H1 (cell line): ENCODE data around the gene KIAA0930. TPM values are rescaled to one million over a fixed set of nuclear protein-coding genes. Genes with fewer than 3 reads are reported as not detected.

Experiments
- KDM1A ChIP-seq: fragments of 200-600, 300-600 bp; sonication (generic); IDR thresholded peaks from 2 replicates; pipeline ENCODE4 v1.7.1; 2016; ENCODE audit warnings: mild to moderate bottlenecking, low read length, borderline replicate concordance
- MAX ChIP-seq: IDR thresholded peaks from 2 replicates; pipeline ENCODE4 v1.6.1; 2012; ENCODE audit warnings: inconsistent platforms
- POLR2AphosphoS5 ChIP-seq: IDR thresholded peaks from 2 replicates; pipeline ENCODE4 v1.6.1; 2011; ENCODE audit warnings: low read depth, low read length
- RAD21 ChIP-seq, 2 experiments: IDR thresholded peaks in 1 of 2; conservative IDR thresholded peaks in 1 of 2; 2 replicates each; pipeline ENCODE4 v1.6.1; 2011; ENCODE audit warnings: low read depth in 2 of 2, low read length in 2 of 2, improper control_type of control experiment in 1 of 2, inconsistent platforms in 1 of 2, mild to moderate bottlenecking in 1 of 2, moderate library complexity in 1 of 2
- RBBP5 ChIP-seq: IDR thresholded peaks from 2 replicates; pipeline ENCODE4 v1.7.1; 2012; ENCODE audit warnings: low read depth, mild to moderate bottlenecking, inconsistent platforms, low read length, moderate library complexity, borderline replicate concordance
- SIN3A ChIP-seq, 2 experiments: IDR thresholded peaks in 1 of 2; conservative IDR thresholded peaks in 1 of 2; 2 replicates each; pipeline ENCODE4 v1.6.1; 2011 to 2012; ENCODE audit warnings: low read length in 2 of 2, improper control_type of control experiment in 1 of 2, low read depth in 1 of 2, mild to moderate bottlenecking in 1 of 2
- SP4 ChIP-seq: IDR thresholded peaks from 2 replicates; pipeline ENCODE4 v1.6.1; 2012; ENCODE audit warnings: low read length, inconsistent platforms
- TAF1 ChIP-seq: IDR thresholded peaks from 2 replicates; pipeline ENCODE4 v1.6.1; 2011; ENCODE audit warnings: mild to moderate bottlenecking, low read depth, low read length
- TEAD4 ChIP-seq: IDR thresholded peaks from 2 replicates; pipeline ENCODE4 v1.6.1; 2012; ENCODE audit warnings: low read depth, low read length, inconsistent platforms, mixed read lengths
- YY1 ChIP-seq: IDR thresholded peaks from 2 replicates; pipeline ENCODE4 v1.6.1; 2011; ENCODE audit warnings: low read depth, mild to moderate bottlenecking, low read length
- polyA plus RNA-seq, 7 experiments: library from polyadenylated mRNA; depleted of rRNA in 3 of 7; stranded (reverse) in 5 of 7; unstranded in 2 of 7; fragments of >200 nt in 5 of 7; fragments of 200-250 nt in 2 of 7; gene quantifications; 1 replicate in 5 of 7; 2 replicates in 1 of 7; 4 replicates in 1 of 7; pipeline versions ENCODE4 v1.2.1 to v1.2.3, GENCODE V29; 2011 to 2013; ENCODE audit warnings: missing spikeins in 2 of 7, mixed read lengths in 2 of 7
- total RNA-seq: library from RNA; stranded (reverse); fragmentation: NEBNext Ultra II Directional; extraction: Animal tissue kit (Norgen Biotek cat#: 25700); gene quantifications from 2 replicates; pipeline ENCODE4 v1.2.1, GENCODE V29; 2021
- TF ChIP-seq, protein P1 (sequence below): IDR thresholded peaks from 2 replicates; pipeline ENCODE4 v1.6.1; 2011; ENCODE audit warnings: low read depth, mild to moderate bottlenecking, low read length; ENCODE audit not compliant: insufficient read depth
- TF ChIP-seq, protein P2 (sequence below): IDR thresholded peaks from 2 replicates; pipeline ENCODE4 v1.6.1; 2012; ENCODE audit warnings: inconsistent platforms
- TF ChIP-seq, protein P3 (sequence below): IDR thresholded peaks from 2 replicates; pipeline ENCODE4 v1.6.1; 2011; ENCODE audit warnings: low read length, improper control_type of control experiment

Gene KIAA0930
- total and polyA plus RNA-seq, 2 of the 8 experiments (the other 6 are each of a cell fraction or from before 2014, with no cell fraction given) = 61.9 to 66.1 TPM

DNA sequence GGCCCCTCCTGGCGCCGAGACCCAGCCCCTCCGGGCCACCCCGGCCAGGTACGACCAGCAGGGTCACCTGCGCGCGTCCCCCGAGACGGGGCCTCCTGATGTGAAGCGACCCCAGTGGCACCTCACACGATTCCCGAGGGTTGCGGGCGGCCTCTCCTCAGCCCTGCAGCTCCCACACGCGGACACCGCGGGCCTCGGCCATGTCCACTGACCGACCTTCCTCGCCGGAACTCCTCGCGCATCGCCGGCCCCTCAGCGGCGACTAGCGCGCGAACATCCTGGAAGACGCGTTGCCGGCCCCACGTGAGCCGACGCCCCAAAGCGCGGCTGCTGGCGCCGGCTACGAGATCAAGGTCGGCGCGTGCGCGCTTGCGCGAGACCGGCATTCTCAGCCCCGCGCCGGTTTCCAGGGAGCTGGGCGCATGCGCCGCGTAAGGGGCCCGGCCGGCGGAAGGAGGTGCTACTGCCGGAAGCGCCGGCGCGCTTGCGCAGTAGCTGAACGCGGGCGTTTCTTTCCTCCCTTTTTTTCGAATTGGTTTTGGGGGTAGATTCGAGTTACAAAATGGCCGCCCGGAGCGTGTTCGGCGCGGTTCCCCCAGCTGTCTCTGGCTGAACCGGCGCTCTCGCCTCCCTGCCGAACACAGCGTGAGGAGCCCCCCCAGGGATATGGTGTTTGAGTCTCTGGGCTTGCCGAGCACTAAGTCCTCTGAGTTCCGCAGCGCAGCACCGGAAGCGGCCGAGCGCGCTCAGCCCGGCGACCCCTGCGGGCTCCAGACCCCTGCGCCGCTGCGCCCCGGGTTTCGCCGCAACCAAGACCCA lies 77.0 kb downstream of the KIAA0930 start, which contains the start of gene NUP50 (continued):
- TF ChIP-seq KDM1A = no peak
- peak; percentile 85 for TF ChIP-seq TAF1
- TF ChIP-seq, protein P1, sequence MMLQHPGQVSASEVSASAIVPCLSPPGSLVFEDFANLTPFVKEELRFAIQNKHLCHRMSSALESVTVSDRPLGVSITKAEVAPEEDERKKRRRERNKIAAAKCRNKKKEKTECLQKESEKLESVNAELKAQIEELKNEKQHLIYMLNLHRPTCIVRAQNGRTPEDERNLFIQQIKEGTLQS = peak; percentile 59; the same call in 1 of the 2 replicates
- TF ChIP-seq SIN3A (conservative IDR thresholded peaks at IDR 0.05 in 1 of 2, IDR thresholded peaks at IDR 0.05 in 1 of 2; ENCODE audit: low read depth in 1 of 2, low read length in 2 of 2) = 0 out of 4 replicates have a peak, but pooled peaks of 1 of the 2 experiments have one; percentile 20
- TF ChIP-seq, protein P2, sequence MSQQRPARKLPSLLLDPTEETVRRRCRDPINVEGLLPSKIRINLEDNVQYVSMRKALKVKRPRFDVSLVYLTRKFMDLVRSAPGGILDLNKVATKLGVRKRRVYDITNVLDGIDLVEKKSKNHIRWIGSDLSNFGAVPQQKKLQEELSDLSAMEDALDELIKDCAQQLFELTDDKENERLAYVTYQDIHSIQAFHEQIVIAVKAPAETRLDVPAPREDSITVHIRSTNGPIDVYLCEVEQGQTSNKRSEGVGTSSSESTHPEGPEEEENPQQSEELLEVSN = peak; percentile 88
- peak; percentile 87 for TF ChIP-seq POLR2AphosphoS5
- 0 out of 4 replicates have a peak, but pooled peaks of 1 of the 2 experiments have one; percentile 3 for TF ChIP-seq RAD21 (IDR thresholded peaks at IDR 0.05 in 1 of 2, conservative IDR thresholded peaks at IDR 0.05 in 1 of 2; ENCODE audit: low read depth in 2 of 2, low read length in 2 of 2)
- TF ChIP-seq, protein P3, sequence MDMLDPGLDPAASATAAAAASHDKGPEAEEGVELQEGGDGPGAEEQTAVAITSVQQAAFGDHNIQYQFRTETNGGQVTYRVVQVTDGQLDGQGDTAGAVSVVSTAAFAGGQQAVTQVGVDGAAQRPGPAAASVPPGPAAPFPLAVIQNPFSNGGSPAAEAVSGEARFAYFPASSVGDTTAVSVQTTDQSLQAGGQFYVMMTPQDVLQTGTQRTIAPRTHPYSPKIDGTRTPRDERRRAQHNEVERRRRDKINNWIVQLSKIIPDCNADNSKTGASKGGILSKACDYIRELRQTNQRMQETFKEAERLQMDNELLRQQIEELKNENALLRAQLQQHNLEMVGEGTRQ = peak; percentile 78
- TF ChIP-seq SP4 = 0 out of 2 replicates have a peak, but pooled peaks have one; percentile 54
- peak; percentile 94 for TF ChIP-seq MAX
- TF ChIP-seq YY1 = peak; percentile 94
- no peak for TF ChIP-seq TEAD4
- TF ChIP-seq RBBP5 = peak; percentile 69
